WI38 (cell line): ENCODE data around the gene PAFAH2.

Source experiments
- H3K4me3 ChIP-seq: 2 replicates; pipeline ENCODE4 v1.5.1; 2011; ENCODE audit warnings: low read depth, mild to moderate bottlenecking, control low read depth, low read length
- TF ChIP-seq, protein P1 (sequence below): IDR thresholded peaks from 2 replicates; pipeline ENCODE4 v1.5.1; 2012; ENCODE audit warnings: low read depth, mild to moderate bottlenecking, control low read depth, low read length

Gene PAFAH2

DNA sequence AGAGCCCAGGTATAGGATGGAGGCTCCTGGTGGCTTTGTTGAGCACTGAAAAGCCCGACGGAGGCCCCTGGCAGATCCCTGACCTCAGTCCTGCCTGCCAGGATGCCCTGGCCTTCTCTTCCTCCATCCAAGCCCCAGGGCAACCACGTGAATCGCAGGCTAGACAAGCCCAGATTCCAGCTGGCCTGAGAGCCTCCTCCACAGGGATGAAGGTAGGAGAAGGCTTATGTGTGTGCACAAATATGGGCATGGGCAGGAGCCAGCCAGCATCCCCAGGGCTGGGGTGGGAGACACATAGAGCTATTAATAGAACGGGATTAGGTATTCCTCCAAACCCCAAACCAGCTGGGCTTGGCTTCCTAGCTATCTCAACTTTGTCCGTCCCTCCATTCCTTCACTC is 19.7 kb upstream of the PAFAH2 start:
- H3K4me3 ChIP-seq, result no peak overlapping the region
- TF ChIP-seq, protein P1, sequence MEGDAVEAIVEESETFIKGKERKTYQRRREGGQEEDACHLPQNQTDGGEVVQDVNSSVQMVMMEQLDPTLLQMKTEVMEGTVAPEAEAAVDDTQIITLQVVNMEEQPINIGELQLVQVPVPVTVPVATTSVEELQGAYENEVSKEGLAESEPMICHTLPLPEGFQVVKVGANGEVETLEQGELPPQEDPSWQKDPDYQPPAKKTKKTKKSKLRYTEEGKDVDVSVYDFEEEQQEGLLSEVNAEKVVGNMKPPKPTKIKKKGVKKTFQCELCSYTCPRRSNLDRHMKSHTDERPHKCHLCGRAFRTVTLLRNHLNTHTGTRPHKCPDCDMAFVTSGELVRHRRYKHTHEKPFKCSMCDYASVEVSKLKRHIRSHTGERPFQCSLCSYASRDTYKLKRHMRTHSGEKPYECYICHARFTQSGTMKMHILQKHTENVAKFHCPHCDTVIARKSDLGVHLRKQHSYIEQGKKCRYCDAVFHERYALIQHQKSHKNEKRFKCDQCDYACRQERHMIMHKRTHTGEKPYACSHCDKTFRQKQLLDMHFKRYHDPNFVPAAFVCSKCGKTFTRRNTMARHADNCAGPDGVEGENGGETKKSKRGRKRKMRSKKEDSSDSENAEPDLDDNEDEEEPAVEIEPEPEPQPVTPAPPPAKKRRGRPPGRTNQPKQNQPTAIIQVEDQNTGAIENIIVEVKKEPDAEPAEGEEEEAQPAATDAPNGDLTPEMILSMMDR, result no peak

DNA sequence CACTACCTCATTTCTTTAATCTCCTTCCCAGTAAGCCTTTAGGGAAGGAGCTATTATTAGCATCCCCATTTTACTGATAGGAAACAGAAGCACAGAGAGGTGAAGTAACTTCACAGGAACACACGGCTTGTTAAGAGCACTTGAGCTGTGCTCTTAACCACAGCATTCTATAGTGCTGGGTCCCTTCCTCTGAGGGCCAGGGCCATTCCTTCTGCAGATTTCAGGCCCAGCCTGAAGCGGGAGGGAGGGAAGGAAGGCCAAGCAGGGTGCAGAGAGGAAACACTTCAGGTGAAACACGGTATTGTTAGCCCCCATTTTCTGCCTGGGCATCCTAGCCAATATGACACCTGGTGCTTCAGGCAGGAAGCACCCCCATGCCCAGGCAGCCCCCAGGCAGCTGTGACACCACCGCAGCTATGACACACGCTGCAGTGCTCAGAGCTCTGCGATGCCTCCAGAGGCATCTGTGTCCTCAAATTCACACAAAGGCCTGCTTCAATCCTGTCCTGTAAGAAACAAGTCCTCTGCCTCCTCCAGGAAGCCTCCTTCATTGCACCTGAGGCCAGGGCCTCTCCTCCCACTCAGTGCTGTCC is 19.2 kb upstream of the PAFAH2 start:
- H3K4me3 ChIP-seq, result no peak overlapping the region
- TF ChIP-seq, protein P1, result no peak

DNA sequence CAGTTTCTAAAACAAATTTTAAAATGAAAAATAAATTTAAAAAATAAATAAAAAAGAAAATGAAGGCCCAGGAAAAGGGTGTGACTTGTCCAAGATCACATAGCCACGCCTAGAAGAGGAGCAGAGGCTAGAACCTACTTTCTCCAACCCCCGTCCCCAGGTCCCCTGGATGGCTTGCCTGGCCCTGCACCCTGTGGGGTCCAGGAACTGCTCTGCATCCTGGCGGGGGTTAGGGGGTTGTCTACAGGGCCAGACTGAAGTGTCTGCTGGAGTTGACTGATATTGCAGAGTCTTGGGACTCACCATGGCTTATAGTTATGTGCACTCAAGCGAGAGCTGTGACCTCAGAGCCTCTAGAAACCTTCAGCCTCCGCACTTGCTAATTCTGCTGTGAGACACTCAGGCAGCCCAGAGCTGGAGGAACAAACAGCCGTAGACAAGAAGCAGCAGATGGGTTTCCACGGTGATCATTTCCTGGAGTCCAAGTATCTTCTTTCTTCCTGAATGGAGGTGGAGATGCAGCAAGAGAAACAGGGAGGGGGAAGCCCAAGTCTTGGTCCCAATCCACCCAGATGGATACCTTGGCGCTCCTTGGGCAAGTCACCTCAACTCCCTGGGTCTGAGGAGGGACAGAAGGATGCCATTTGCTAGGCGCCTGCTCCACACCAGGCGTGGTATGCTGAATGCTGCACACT is 18.5 kb upstream of the PAFAH2 start:
- H3K4me3 ChIP-seq, result no peak overlapping the region
- TF ChIP-seq, protein P1, result no peak

GRCh38 chr1:26015358-26015757 is 17.5 kb upstream of the PAFAH2 start:
- TF ChIP-seq, protein P1, result no peak
- no peak overlapping the region for H3K4me3 ChIP-seq

DNA sequence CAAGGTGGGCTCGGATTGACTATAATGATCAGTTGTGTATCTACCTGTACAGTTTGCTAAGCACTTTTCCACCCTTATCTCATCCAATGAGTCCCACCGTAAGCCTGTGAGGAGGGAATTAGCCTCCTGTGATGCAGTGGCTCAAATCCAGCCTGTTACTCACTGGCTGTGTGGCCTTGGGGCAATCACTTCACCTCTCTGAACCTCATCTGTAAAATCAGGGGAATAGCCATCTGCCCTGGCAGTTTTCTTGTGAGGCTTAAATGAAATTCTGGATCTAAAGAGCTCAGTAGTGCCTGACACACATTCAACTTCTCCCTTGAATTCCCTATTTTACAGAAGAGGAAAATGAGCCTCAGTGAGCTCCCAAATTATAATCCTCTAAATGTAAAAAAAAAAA is 16.3 kb upstream of the PAFAH2 start:
- no peak overlapping the region for H3K4me3 ChIP-seq
- TF ChIP-seq, protein P1, result no peak

DNA sequence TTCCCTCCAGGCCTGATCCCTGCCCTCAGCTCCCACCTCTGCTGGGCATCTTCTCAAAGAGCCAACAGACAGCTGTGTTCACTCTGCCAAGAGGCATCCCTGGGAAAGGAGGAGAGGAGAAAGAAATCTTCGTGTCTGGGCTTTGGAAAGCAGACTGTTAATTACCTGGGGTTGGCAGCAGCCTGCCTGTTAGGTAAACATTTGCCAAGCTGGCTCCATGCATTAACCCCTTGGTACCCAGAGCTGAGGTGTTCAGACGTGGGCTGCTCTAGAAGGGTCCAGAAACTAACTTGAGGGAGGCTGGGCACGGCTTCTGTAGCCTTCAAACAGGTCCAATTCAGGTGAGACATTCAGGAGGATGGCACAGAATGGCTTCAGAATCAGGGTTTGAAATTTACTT is 15.0 kb upstream of the PAFAH2 start:
- TF ChIP-seq, protein P1, result no peak
- H3K4me3 ChIP-seq, result no peak overlapping the region

GRCh38 chr1:26010825-26011224 is 13.0 kb upstream of the PAFAH2 start:
- H3K4me3 ChIP-seq, result no peak overlapping the region
- TF ChIP-seq, protein P1, result no peak
